ENCODE results near the gene KRT79.

The KRT79 gene

DNA sequence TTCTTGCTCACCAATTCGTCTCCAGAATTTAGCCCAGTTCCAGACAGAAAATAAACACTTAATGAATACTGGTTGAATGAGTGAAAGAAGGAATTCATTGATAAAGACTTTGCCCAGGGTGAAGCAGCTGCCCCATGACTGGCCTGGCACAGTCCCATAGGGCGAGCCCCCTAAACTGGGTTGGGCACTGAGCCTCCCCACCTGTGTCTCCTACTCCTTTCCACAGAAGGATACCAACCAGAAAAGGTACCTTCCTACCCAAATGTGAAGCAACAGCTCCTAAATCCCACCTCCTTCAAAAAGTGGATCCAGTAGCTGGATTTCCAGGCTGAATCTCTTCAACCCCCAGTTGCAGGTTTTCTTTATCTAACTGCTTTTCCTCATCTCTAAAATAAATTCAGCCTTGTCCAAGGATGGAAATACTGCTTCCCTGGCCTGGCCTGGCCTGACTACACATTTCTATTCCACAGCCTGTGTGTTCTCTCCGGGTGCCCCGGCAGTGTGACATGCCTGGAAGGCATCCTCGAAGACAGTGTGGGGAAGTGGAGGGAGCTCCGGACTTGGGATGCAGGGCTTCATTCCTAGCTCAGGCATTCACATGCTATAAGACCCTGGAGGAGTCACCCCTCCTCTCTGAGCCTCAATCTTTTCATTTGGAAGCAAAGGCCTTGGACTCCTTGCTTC, 45.8 kb downstream of the KRT79 start:
- DNase-seq: no peak

- DNase-seq: no peak
Observed at GRCh38 chr12:52787324-52788191, 46.6 kb downstream of the KRT79 start.

GRCh38 chr12:52784909-52785308, 49.2 kb downstream of the KRT79 start:
- DNase-seq: no peak

GRCh38 chr12:52783563-52784316, 50.4 kb downstream of the KRT79 start:
- DNase-seq: no peak

DNA sequence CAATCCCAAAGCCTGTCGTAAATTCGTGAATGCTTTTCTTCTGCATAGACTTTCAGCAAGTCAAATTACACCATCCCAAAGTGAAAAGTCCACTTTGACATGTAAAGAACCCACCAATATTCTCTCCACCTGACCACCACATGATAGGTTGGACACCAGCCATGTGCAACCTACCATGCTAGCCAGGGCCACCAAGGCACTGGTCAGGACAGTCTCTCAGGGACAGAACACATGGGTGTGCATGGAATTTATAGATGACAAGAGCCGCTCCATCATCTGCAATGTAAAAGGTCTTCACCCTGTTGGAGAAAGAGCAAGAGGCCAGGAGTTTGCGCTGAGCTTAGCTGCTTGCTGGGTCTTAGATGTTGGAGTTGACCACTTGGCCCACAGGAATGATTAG, 51.6 kb downstream of the KRT79 start:
- no peak for DNase-seq

DNA sequence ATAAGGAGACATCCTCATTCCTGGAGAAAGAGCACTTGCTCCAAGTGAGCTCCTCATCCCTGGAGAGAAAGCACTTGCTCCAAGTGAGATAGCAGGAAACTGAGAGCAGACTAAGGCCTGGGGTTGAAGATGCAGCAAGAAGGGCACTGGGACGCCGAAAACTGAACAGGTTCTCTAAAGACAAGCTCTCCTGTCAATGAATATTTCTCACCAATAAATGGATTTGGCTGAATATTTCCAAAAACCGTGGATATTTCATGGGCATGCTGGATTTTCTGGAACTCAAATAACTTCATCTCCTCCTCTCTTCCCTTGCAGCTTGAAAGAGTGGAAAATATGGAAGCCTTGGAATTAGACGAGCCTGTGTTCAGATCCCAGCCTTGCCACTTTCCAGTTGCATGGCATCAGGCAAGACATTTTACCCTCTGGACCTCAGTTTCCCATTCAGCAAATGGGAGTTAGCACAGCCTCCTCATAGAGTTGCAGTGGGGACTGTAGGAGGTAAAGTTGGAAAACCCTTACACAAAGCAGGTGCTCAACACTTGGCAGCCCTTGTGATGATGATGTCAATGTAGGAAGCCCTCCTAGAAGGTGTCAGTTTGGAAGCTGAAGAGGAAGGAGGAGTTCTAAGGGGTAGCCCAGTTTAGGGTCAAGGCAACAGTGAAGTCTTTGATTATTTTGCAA, 52.6 kb downstream of the KRT79 start:
- no peak for DNase-seq

- DNase-seq: no peak
Observed at GRCh38 chr12:52779914-52780313, 54.2 kb downstream of the KRT79 start.

DNA sequence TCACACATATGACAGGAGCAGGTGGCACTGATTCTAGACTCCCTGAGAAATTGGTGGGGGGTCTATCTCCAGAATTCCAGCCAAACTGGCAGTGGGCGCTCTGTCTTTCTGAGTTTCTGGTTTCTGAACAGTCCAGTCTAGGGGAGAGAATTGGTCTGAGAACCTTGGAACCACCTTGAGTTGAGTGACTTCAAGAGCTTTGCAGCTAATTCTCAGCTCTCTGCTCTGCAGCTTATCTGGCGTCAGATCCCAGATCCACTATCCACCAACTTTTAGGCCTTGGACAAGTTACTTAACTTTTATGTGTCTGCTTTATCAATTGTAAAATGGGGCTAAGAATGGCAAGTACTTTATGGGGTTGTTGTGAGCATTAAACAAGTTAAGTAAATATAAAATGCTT, 55.3 kb downstream of the KRT79 start:
- DNase-seq: no peak

DNA sequence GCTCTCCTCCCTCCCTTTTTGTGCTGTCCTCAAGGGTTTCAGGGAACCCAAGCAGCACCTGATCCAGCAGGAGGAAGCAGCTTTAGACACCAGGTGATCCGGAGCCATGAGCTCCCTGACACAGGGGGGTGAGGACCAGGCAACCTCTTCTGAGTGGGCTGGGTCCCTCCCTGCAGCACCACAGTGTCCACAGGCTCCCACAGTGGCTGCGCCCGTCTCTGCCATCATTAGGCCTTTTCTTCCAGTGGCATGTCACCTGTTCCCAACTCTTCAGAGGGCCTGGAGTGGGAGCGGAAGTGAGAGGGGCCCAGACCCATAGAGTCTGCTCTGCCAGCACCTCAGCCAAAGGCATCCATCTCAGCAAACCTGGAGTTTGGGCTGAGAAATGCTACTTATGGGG, 56.5 kb downstream of the KRT79 start:
- DNase-seq: no peak

- no peak for DNase-seq
Observed at GRCh38 chr12:52776913-52777395, 57.2 kb downstream of the KRT79 start, which contains the start of gene KRT76. TSS of gene KRT76 (minus strand) at chr12:52777345. CDS start at chr12:52777291, 54 bp downstream.

GRCh38 chr12:52776435-52776834, 57.7 kb downstream of the KRT79 start:
- DNase-seq: no peak

DNA sequence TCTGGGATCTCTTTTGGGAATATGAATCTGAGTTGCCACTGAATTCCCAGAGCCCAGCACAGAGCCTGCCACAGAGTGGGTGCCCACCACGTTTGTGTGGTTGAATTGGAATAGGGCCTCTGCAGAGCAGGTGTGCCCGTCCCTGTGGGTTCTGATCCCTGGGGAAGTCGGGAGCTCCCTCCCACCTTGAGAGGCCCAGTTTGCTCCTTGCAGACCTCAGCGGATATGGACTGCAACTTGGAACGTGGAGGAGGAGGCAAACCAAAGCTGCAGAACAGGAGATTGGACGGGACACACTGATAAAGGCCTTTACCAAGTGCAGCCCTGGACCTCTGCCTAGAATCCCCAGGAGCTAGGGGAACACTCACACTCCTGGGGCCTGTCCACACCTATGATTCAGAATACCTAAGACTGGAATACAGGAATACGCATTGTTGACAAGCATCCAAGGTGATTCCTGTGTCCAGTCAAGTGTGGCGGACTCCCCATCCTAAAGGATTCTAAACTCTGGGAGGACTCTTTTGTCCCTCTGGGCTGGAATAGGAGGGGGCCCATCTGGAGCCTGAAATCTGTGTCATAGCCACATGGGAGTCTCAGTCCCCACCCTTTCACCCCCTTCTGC, 59.4 kb downstream of the KRT79 start:
- DNase-seq: no peak

GRCh38 chr12:52772772-52773171, 61.3 kb downstream of the KRT79 start:
- no peak for DNase-seq

GRCh38 chr12:52772188-52772587, 61.9 kb downstream of the KRT79 start:
- no peak for DNase-seq

- no peak for DNase-seq
Observed at GRCh38 chr12:52771505-52771904, 62.6 kb downstream of the KRT79 start.
